IMR-90 (cell line): ENCODE measurements around the gene PDE6A. TPM values are rescaled to one million over a fixed set of nuclear protein-coding genes. Genes with fewer than 3 reads are reported as not detected.

Experiments used
- ATAC-seq: fragments of 200-7000 bp; cut with Tn5 transposase; 2 replicates; pipeline ENCODE4 v1.9.1; 2020; ENCODE audit warnings: low read depth, mild to moderate bottlenecking, moderate library complexity
- BruUV-seq: library from RNA; stranded (reverse); fragments of 400-500 nt; replicated peaks from 2 replicates; lab custom pipeline; 2021; lab: Mats Ljungman, UMichigan
- CTCF ChIA-PET: fragments of 300-600 bp; formaldehyde crosslinking; extraction: SDS; loops from one replicate; lab custom pipeline; 2021; ENCODE audit warnings: antibody characterized with exemption; lab: Yijun Ruan, JAX
- POLR2A ChIA-PET: fragments of 300-600 bp; sonication (Branson Sonifier 250); formaldehyde crosslinking; loops from one replicate; lab custom pipeline; 2022; ENCODE audit warnings: antibody characterized with exemption; ENCODE audit not compliant: unreplicated experiment; lab: Charles Lee
- DNase-seq: peaks from one replicate; pipeline ENCODE4 v3.0.0; 2013
- H2AFZ ChIP-seq: replicated peaks from 2 replicates; pipeline ENCODE3; 2013; ENCODE audit warnings: low read length, mild to moderate bottlenecking; ENCODE audit not compliant: poor library complexity
- H2AK5ac ChIP-seq: 2 replicates; pipeline ENCODE4 v1.6.1; 2013; ENCODE audit warnings: low read depth, low read length, inconsistent platforms
- H2AK9ac ChIP-seq: replicated peaks from 2 replicates; pipeline ENCODE3; 2013; ENCODE audit warnings: mild to moderate bottlenecking, low read depth, low read length, moderate library complexity; ENCODE audit not compliant: poor library complexity
- H2BK120ac ChIP-seq: 2 replicates; pipeline ENCODE4 v1.6.1; 2013; ENCODE audit warnings: low read depth, low read length, inconsistent platforms
- H2BK15ac ChIP-seq: 3 replicates; pipeline ENCODE4 v1.6.1; 2013; ENCODE audit warnings: low read depth, low read length, inconsistent platforms
- H2BK20ac ChIP-seq: 2 replicates; pipeline ENCODE4 v1.6.1; 2013; ENCODE audit warnings: low read depth, mild to moderate bottlenecking, inconsistent platforms, low read length, moderate library complexity
- H2BK5ac ChIP-seq: 2 replicates; pipeline ENCODE4 v1.6.1; 2013; ENCODE audit warnings: mild to moderate bottlenecking, low read depth, low read length, inconsistent platforms; ENCODE audit not compliant: poor library complexity, severe bottlenecking
- H3K14ac ChIP-seq: replicated peaks from 2 replicates; pipeline ENCODE4 v1.6.1; 2013; ENCODE audit warnings: low read depth, low read length, inconsistent platforms
- H3K18ac ChIP-seq: 2 replicates; pipeline ENCODE4 v1.6.1; 2013; ENCODE audit warnings: low read depth, low read length, control low read depth
- H3K23ac ChIP-seq: 2 replicates; pipeline ENCODE4 v1.6.1; 2013; ENCODE audit warnings: low read depth, low read length, inconsistent platforms
- H3K27ac ChIP-seq: 2 replicates; pipeline ENCODE4 v1.5.1; 2013; ENCODE audit warnings: mild to moderate bottlenecking, control low read depth, low read length; ENCODE audit not compliant: insufficient read depth
- H3K27me3 ChIP-seq: 2 replicates; pipeline ENCODE4 v1.6.1; 2013; ENCODE audit warnings: low read length; ENCODE audit not compliant: control insufficient read depth, insufficient read depth
- H3K36me3 ChIP-seq: 2 replicates; pipeline ENCODE4 v1.6.1; 2013; ENCODE audit warnings: low read length, mixed read lengths; ENCODE audit not compliant: control insufficient read depth, insufficient read depth
- H3K4ac ChIP-seq: 2 replicates; pipeline ENCODE4 v1.6.1; 2013; ENCODE audit warnings: low read depth, low read length, inconsistent platforms
- H3K4me1 ChIP-seq: 2 replicates; pipeline ENCODE4 v1.6.1; 2013; ENCODE audit warnings: low read length, mixed read lengths; ENCODE audit not compliant: control insufficient read depth, insufficient read depth
- H3K4me2 ChIP-seq: 2 replicates; pipeline ENCODE4 v1.6.1; 2013; ENCODE audit warnings: low read depth, mild to moderate bottlenecking, control low read depth, low read length, moderate library complexity
- H3K4me3 ChIP-seq: 2 replicates; pipeline ENCODE4 v1.5.1; 2013; ENCODE audit warnings: low read depth, mild to moderate bottlenecking, control low read depth, low read length, moderate library complexity; ENCODE audit not compliant: insufficient read depth
- H3K56ac ChIP-seq: 2 replicates; pipeline ENCODE4 v1.6.1; 2013; ENCODE audit warnings: low read length, inconsistent platforms; ENCODE audit not compliant: insufficient read depth; ENCODE audit errors: extremely low read depth
- H3K79me1 ChIP-seq, 2 experiments: 2 replicates each; pipeline ENCODE4 v1.6.1; 2013; ENCODE audit warnings: low read length in 2 of 2, inconsistent platforms in 1 of 2, low read depth in 1 of 2
- H3K9ac ChIP-seq: 2 replicates; pipeline ENCODE4 v1.6.1; 2013; ENCODE audit warnings: low read depth, low read length, control low read depth
- H3K9me1 ChIP-seq: 2 replicates; pipeline ENCODE4 v1.6.1; 2013; ENCODE audit warnings: low read length, inconsistent platforms; ENCODE audit not compliant: insufficient read depth
- H3K9me3 ChIP-seq: 2 replicates; pipeline ENCODE4 v1.6.1; 2013; ENCODE audit warnings: low read length; ENCODE audit not compliant: control insufficient read depth, insufficient read depth
- H4K20me1 ChIP-seq: 2 replicates; pipeline ENCODE4 v1.6.1; 2013; ENCODE audit warnings: low read length, inconsistent platforms; ENCODE audit not compliant: insufficient read depth
- H4K5ac ChIP-seq: 2 replicates; pipeline ENCODE4 v1.6.1; 2013; ENCODE audit warnings: mild to moderate bottlenecking, low read depth, low read length, control low read depth
- H4K8ac ChIP-seq, 2 experiments: 2 replicates each; pipeline ENCODE4 v1.6.1; 2013; ENCODE audit warnings: low read depth in 2 of 2, low read length in 2 of 2, control low read depth in 1 of 2, inconsistent platforms in 1 of 2
- H4K91ac ChIP-seq: 2 replicates; pipeline ENCODE4 v1.6.1; 2013; ENCODE audit warnings: low read depth, low read length, inconsistent platforms; ENCODE audit not compliant: insufficient read depth
- CHD1 ChIP-seq: IDR thresholded peaks from 2 replicates; pipeline ENCODE4 v1.6.1; 2012; ENCODE audit warnings: low read depth, low read length, improper control_type of control experiment
- MXI1 ChIP-seq: IDR thresholded peaks from 2 replicates; pipeline ENCODE4 v1.6.1; 2012; ENCODE audit warnings: low read depth, mild to moderate bottlenecking, low read length, moderate library complexity, borderline replicate concordance
- NFE2L2 ChIP-seq: fragments of 150-350 bp; IDR thresholded peaks from 2 replicates; pipeline ENCODE4 v1.6.1; 2016; ENCODE audit warnings: low read depth, mild to moderate bottlenecking, low read length
- POLR2A ChIP-seq: IDR thresholded peaks from 2 replicates; pipeline ENCODE4 v1.6.1; 2012; ENCODE audit warnings: mild to moderate bottlenecking, low read depth, low read length
- RAD21 ChIP-seq: IDR thresholded peaks from 2 replicates; pipeline ENCODE4 v1.6.1; 2012; ENCODE audit warnings: low read length, improper control_type of control experiment
- RCOR1 ChIP-seq: IDR thresholded peaks from 2 replicates; pipeline ENCODE4 v1.6.1; 2012; ENCODE audit warnings: mild to moderate bottlenecking, low read length, improper control_type of control experiment; ENCODE audit not compliant: insufficient replicate concordance
- USF2 ChIP-seq: fragments of 150-350 bp; IDR thresholded peaks from 2 replicates; pipeline ENCODE4 v1.6.1; 2017; ENCODE audit warnings: mild to moderate bottlenecking, antibody characterized with exemption, low read length, low read depth
- WGBS, 2 experiments: methylation state at CpG; one replicate each; pipeline versions ENCODE4 v1.1.5 to v1.1.7; 2013; ENCODE audit warnings: missing lambda C conversion rate in 2 of 2; ENCODE audit not compliant: insufficient read length in 1 of 2; ENCODE audit errors: extremely low coverage in 2 of 2; 5-methylcytosine and 5-hydroxymethylcytosine counted together
- dilution Hi-C: fragments of 300-500 bp; cut with HindIII; formaldehyde crosslinking; loops from one replicate; pipeline ENCODE4 v1.14.3; 2018; ENCODE audit warnings: low sequenced_read_pairs; ENCODE audit not compliant: unreplicated experiment
- in situ Hi-C: fragments of 300-500 bp; cut with MboI; formaldehyde crosslinking; loops from 3 replicates; pipeline ENCODE4 v1.14.3; 2019; ENCODE audit warnings: low sequenced_read_pairs, inconsistent platforms, mixed read lengths
- intact Hi-C: fragments of 100-400 bp; cut with micrococcal nuclease; formaldehyde crosslinking; loops from 2 replicates; pipeline ENCODE4 v1.10.0; 2022
- polyA plus RNA-seq, 3 experiments: library from polyadenylated mRNA; depleted of rRNA; stranded (reverse); fragments of >200 nt; gene quantifications; 2 replicates each; pipeline ENCODE4 v1.2.3, GENCODE V29; 2012; ENCODE audit warnings: low replicate concordance in 1 of 3
- total RNA-seq: library from RNA; depleted of rRNA; stranded (reverse); fragments of >200 nt; gene quantifications from 2 replicates; pipeline ENCODE4 v1.2.3, GENCODE V29; 2012

PDE6A gene
- total and polyA plus RNA-seq, 2 of the 4 experiments (the other 2 are of a cell fraction) = not detected

- Histone ChIP-seq H4K91ac (no peak overlapping the region), H3K18ac (no peak overlapping the region), H3K9ac (no peak overlapping the region), H4K20me1 (no peaks in the 10 kb centered on the region), H3K27ac (no peak overlapping the region), H3K9me1 (no peaks in the 10 kb centered on the region), H2BK5ac (no peak overlapping the region), H3K14ac (no peak overlapping the region), H2AFZ (no peak overlapping the region), H3K79me1 (no peaks in the 10 kb centered on the region), H2BK20ac (no peak overlapping the region), H2AK5ac (no peak overlapping the region), H3K4ac (no peak overlapping the region), H3K56ac (no peak overlapping the region), H2AK9ac (no peak overlapping the region), H4K5ac (no peak overlapping the region), H3K4me2 (no peak overlapping the region), H2BK15ac (no peak overlapping the region), H3K4me1 (no peaks in the 10 kb centered on the region), H3K27me3 (peaks cover 67% of the 10 kb centered on the region), H2BK120ac (no peak overlapping the region), H4K8ac (no peak overlapping the region), H3K9me3 (peaks cover 5% of the 10 kb centered on the region), H3K36me3 (no peaks in the 10 kb centered on the region), H3K4me3 (no peak overlapping the region), H3K23ac (no peak overlapping the region)
- in situ Hi-C loops = no loop called here
- dilution Hi-C loops = no loop called here
- no CpG with 5 or more reads among the region's 1 CpG for WGBS, 2 experiments
- no peak for TF ChIP-seq NFE2L2
- TF ChIP-seq RCOR1 = no peak
- TF ChIP-seq USF2 = no peak
- TF ChIP-seq RAD21 = no peak
- TF ChIP-seq CHD1 = no peak
- TF ChIP-seq POLR2A = no peak
- TF ChIP-seq MXI1 = no peak
- intact Hi-C loops = no loop called here
- ChIA-PET POLR2A (interaction anchor here (0.6 kb wide), 1 partner anchor 90 kb away, joined by 5 read pairs; no protein-coding TSS in a partner anchor), CTCF (interaction anchor here (0.8 kb wide), 1 partner anchor 90 kb away, joined by 3 read pairs; no protein-coding TSS in a partner anchor)
- no peak for DNase-seq
- BruUV-seq = no TSS peak
- ATAC-seq = no peak
Observed at GRCh38 chr5:149870232-149870631, 74.4 kb downstream of the PDE6A start.
